WTC11 (cell line): Measurements from ENCODE around the gene CPNE5.

Experiments used
- ESRRA ChIP-seq: sonication (generic); formaldehyde crosslinking; IDR thresholded peaks from 2 replicates; pipeline ENCODE4 v1.8.1; 2022; ENCODE audit warnings: mild to moderate bottlenecking, missing genetic modification reagents, borderline replicate concordance
- FOXP4 ChIP-seq: sonication (generic); formaldehyde crosslinking; IDR thresholded peaks from 2 replicates; pipeline ENCODE4 v1.8.0; 2022; ENCODE audit warnings: mild to moderate bottlenecking, missing genetic modification reagents

GRCh38 chr6:36734486-36735060 lies 104.7 kb downstream of the CPNE5 start:
- TF ChIP-seq FOXP4 (CRISPR knock-in tag) (no peak), ESRRA (no peak)
